Glutamatergic neuron (in vitro differentiated cells): ENCODE results near the gene MISP3. TPM values are rescaled to one million over a fixed set of nuclear protein-coding genes. Genes with fewer than 3 reads are reported as not detected.
"Not testable (repeated sequence)": the region's sequence is repeated elsewhere in the genome, so short reads cannot be mapped to it uniquely, and the experiment has no call there.

ENCODE experiments used
- DNase-seq: peaks from one replicate; pipeline ENCODE4 v3.0.0; 2022
- H3K27ac Mint-ChIP-seq: one replicate; pipeline ENCODE4 v1.8.0; 2020; ENCODE audit warnings: mild to moderate bottlenecking, mixed read lengths, inconsistent platforms; ENCODE audit not compliant: unreplicated experiment
- H3K27me3 Mint-ChIP-seq: one replicate; pipeline ENCODE4 v1.8.0; 2020; ENCODE audit warnings: mild to moderate bottlenecking, moderate library complexity, mixed read lengths, inconsistent platforms; ENCODE audit not compliant: unreplicated experiment
- H3K36me3 Mint-ChIP-seq: one replicate; pipeline ENCODE4 v1.8.0; 2020; ENCODE audit warnings: mild to moderate bottlenecking, mixed read lengths, inconsistent platforms; ENCODE audit not compliant: unreplicated experiment
- H3K4me1 Mint-ChIP-seq: one replicate; pipeline ENCODE4 v1.8.0; 2020; ENCODE audit warnings: mild to moderate bottlenecking, low read depth, mixed read lengths, inconsistent platforms; ENCODE audit not compliant: unreplicated experiment
- H3K4me3 Mint-ChIP-seq: one replicate; pipeline ENCODE4 v1.8.0; 2020; ENCODE audit warnings: mild to moderate bottlenecking, mixed read lengths, inconsistent platforms; ENCODE audit not compliant: unreplicated experiment
- H3K9me3 Mint-ChIP-seq: one replicate; pipeline ENCODE4 v1.8.0; 2020; ENCODE audit warnings: mild to moderate bottlenecking, moderate library complexity, mixed read lengths, inconsistent platforms; ENCODE audit not compliant: unreplicated experiment
- CTCF ChIP-seq: fragments of 200-600 bp; sonication (generic); IDR thresholded peaks from one replicate; pipeline ENCODE4 v1.5.0; 2021; ENCODE audit not compliant: partially characterized antibody, unreplicated experiment
- total RNA-seq: library from RNA; stranded (reverse); fragmentation: NEBNext Ultra II Directional; extraction: Animal tissue kit (Norgen Biotek cat#: 25700); gene quantifications from one replicate; pipeline ENCODE4 v1.2.1, GENCODE V29; 2021; ENCODE audit not compliant: unreplicated experiment

MISP3 gene
- total RNA-seq, 1 donor from 2014 or later = 2.2 TPM

GRCh38 chr19:14030997-14031718 is 41.4 kb upstream of the MISP3 start:
- Mint-ChIP-seq H3K36me3 (no peaks in the 10 kb centered on the region), H3K27ac (no peak overlapping the region), H3K27me3 (peaks cover 8% of the 10 kb centered on the region), H3K4me1 (no peaks in the 10 kb centered on the region), H3K4me3 (peak overlapping the region; percentile 81), H3K9me3 (peaks cover 2% of the 10 kb centered on the region)
- TF ChIP-seq CTCF = no peak
- no peak for DNase-seq

GRCh38 chr19:14031719-14032480 is 40.7 kb upstream of the MISP3 start, which contains the start of gene IL27RA:
TSS of gene IL27RA (plus strand) at chr19:14031762. CDS start at chr19:14031873, 111 bp downstream.
- peak; percentile 55 for TF ChIP-seq CTCF
- no peaks in the 10 kb centered on the region for H3K4me1 Mint-ChIP-seq
- peaks cover 2% of the 10 kb centered on the region for H3K9me3 Mint-ChIP-seq
- H3K4me3 Mint-ChIP-seq = peak within 1 kb of the TSS; percentile 81
- no peaks in the 10 kb centered on the region for H3K36me3 Mint-ChIP-seq
- H3K27me3 Mint-ChIP-seq = peaks cover 9% of the 10 kb centered on the region
- H3K27ac Mint-ChIP-seq = no peak within 1 kb of the TSS
- DNase-seq = peak; percentile 63

- no peak overlapping the region for H3K4me3 Mint-ChIP-seq
- DNase-seq = no peak
- peaks cover 2% of the 10 kb centered on the region for H3K9me3 Mint-ChIP-seq
- no peak overlapping the region for H3K27ac Mint-ChIP-seq
- H3K36me3 Mint-ChIP-seq = no peaks in the 10 kb centered on the region
- H3K4me1 Mint-ChIP-seq = no peaks in the 10 kb centered on the region
- H3K27me3 Mint-ChIP-seq = peaks cover 10% of the 10 kb centered on the region
- TF ChIP-seq CTCF = no peak
Observed at GRCh38 chr19:14033946-14034345, 38.6 kb upstream of the MISP3 start.

GRCh38 chr19:14035159-14035558 is 37.4 kb upstream of the MISP3 start:
- peaks cover 10% of the 10 kb centered on the region for H3K27me3 Mint-ChIP-seq
- H3K4me3 Mint-ChIP-seq, H3K4me1 Mint-ChIP-seq, H3K36me3 Mint-ChIP-seq, H3K27ac Mint-ChIP-seq, DNase-seq, H3K9me3 Mint-ChIP-seq: not testable (repeated sequence)
- peak; percentile 14 for TF ChIP-seq CTCF

GRCh38 chr19:14035706-14036105 is 36.9 kb upstream of the MISP3 start:
- Mint-ChIP-seq H3K4me1 (no peaks in the 10 kb centered on the region), H3K36me3 (no peaks in the 10 kb centered on the region)

More at GRCh38 chr19:14035706-14036105, 36.9 kb upstream of the MISP3 start:
- H3K27ac Mint-ChIP-seq = no peak overlapping the region
- H3K27me3 Mint-ChIP-seq = peaks cover 10% of the 10 kb centered on the region
- no peak overlapping the region for H3K4me3 Mint-ChIP-seq
- no peak for TF ChIP-seq CTCF
- DNase-seq = no peak
- H3K9me3 Mint-ChIP-seq = peaks cover 2% of the 10 kb centered on the region
